ENCODE data around the gene FTO. TPM values are rescaled to one million over a fixed set of nuclear protein-coding genes. Genes with fewer than 3 reads are reported as not detected.

The FTO gene
- total RNA-seq, 1 experiment from 2014 or later = 57.4 TPM

DNA sequence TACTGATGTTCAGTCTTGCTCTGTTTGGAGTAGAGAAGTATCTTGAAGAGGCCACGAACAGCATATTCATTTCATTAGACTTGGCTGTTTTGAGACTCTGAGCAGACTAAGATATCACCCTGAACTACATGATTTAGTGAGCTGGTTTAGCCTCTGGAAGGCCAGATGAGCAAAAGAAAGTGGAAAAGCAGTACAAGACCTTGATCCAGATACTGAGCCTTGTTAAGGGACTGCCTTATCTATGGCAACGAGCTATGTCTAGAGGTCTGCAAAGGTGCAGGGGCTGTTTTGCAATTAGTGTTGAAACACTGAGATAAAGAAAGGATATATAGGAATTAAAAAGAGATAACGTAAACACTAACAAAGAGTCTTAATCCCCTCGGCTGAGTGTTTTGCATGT lies 351.2 kb downstream of the FTO start:
- ATAC-seq (no peak), DNase-seq (ENCODE audit: low spot score) (no peak)
- Mint-ChIP-seq H3K27me3 (ENCODE audit: low read depth) (no peaks in the 10 kb centered on the region; the same call in 1 of the 2 replicates), H3K4me3 (no peak overlapping the region), H3K27ac (no peak overlapping the region), H3K4me1 (peaks cover 15% of the 10 kb centered on the region), H3K9me3 (no peaks in the 10 kb centered on the region), H3K36me3 (no peaks in the 10 kb centered on the region)
- ChIA-PET POLR2A (no interaction called here), CTCF (no interaction called here)
- TF ChIP-seq OVOL2 (CRISPR knock-in tag; IDR thresholded peaks at IDR 0.05; ENCODE audit: borderline replicate concordance) (no peak), NFATC4 (CRISPR knock-in tag; IDR thresholded peaks at IDR 0.05) (no peak), JUN (CRISPR knock-in tag; IDR thresholded peaks at IDR 0.05) (no peak), TEAD4 (CRISPR knock-in tag; IDR thresholded peaks at IDR 0.05) (no peak), GRHL2 (CRISPR knock-in tag; IDR thresholded peaks at IDR 0.05; ENCODE audit: insufficient replicate concordance, severe bottlenecking) (no peak), ZBTB21 (CRISPR knock-in tag; IDR thresholded peaks at IDR 0.05; ENCODE audit: borderline replicate concordance) (no peak), E2F4 (CRISPR knock-in tag; IDR thresholded peaks at IDR 0.05; ENCODE audit: borderline replicate concordance, low read depth) (no peak), ZNF138 (CRISPR knock-in tag; conservative IDR thresholded peaks at IDR 0.05) (no peak), SMAD3 (CRISPR knock-in tag; IDR thresholded peaks at IDR 0.05; ENCODE audit: borderline replicate concordance) (no peak), CREB1 (CRISPR knock-in tag; IDR thresholded peaks at IDR 0.05) (no peak)
- TF ChIP-seq, protein P1, sequence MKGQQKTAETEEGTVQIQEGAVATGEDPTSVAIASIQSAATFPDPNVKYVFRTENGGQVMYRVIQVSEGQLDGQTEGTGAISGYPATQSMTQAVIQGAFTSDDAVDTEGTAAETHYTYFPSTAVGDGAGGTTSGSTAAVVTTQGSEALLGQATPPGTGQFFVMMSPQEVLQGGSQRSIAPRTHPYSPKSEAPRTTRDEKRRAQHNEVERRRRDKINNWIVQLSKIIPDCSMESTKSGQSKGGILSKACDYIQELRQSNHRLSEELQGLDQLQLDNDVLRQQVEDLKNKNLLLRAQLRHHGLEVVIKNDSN (CRISPR knock-in tag; IDR thresholded peaks at IDR 0.05) = no peak
- TF ChIP-seq, protein P2, sequence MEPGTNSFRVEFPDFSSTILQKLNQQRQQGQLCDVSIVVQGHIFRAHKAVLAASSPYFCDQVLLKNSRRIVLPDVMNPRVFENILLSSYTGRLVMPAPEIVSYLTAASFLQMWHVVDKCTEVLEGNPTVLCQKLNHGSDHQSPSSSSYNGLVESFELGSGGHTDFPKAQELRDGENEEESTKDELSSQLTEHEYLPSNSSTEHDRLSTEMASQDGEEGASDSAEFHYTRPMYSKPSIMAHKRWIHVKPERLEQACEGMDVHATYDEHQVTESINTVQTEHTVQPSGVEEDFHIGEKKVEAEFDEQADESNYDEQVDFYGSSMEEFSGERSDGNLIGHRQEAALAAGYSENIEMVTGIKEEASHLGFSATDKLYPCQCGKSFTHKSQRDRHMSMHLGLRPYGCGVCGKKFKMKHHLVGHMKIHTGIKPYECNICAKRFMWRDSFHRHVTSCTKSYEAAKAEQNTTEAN (CRISPR knock-in tag; IDR thresholded peaks at IDR 0.05) = no peak
- TF ChIP-seq, protein P3, sequence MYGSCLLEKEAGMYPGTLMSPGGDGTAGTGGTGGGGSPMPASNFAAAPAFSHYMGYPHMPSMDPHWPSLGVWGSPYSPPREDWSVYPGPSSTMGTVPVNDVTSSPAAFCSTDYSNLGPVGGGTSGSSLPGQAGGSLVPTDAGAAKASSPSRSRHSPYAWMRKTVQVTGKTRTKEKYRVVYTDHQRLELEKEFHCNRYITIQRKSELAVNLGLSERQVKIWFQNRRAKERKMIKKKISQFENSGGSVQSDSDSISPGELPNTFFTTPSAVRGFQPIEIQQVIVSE (CRISPR knock-in tag; IDR thresholded peaks at IDR 0.05; ENCODE audit: borderline replicate concordance) = no peak
- TF ChIP-seq, protein P4, sequence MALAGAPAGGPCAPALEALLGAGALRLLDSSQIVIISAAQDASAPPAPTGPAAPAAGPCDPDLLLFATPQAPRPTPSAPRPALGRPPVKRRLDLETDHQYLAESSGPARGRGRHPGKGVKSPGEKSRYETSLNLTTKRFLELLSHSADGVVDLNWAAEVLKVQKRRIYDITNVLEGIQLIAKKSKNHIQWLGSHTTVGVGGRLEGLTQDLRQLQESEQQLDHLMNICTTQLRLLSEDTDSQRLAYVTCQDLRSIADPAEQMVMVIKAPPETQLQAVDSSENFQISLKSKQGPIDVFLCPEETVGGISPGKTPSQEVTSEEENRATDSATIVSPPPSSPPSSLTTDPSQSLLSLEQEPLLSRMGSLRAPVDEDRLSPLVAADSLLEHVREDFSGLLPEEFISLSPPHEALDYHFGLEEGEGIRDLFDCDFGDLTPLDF (CRISPR knock-in tag; IDR thresholded peaks at IDR 0.05) = no peak
- TF ChIP-seq, protein P5, sequence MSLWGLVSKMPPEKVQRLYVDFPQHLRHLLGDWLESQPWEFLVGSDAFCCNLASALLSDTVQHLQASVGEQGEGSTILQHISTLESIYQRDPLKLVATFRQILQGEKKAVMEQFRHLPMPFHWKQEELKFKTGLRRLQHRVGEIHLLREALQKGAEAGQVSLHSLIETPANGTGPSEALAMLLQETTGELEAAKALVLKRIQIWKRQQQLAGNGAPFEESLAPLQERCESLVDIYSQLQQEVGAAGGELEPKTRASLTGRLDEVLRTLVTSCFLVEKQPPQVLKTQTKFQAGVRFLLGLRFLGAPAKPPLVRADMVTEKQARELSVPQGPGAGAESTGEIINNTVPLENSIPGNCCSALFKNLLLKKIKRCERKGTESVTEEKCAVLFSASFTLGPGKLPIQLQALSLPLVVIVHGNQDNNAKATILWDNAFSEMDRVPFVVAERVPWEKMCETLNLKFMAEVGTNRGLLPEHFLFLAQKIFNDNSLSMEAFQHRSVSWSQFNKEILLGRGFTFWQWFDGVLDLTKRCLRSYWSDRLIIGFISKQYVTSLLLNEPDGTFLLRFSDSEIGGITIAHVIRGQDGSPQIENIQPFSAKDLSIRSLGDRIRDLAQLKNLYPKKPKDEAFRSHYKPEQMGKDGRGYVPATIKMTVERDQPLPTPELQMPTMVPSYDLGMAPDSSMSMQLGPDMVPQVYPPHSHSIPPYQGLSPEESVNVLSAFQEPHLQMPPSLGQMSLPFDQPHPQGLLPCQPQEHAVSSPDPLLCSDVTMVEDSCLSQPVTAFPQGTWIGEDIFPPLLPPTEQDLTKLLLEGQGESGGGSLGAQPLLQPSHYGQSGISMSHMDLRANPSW (CRISPR knock-in tag; conservative IDR thresholded peaks at IDR 0.05; ENCODE audit: low read depth) = no peak

- no peak for ATAC-seq
- TF ChIP-seq, protein P6, sequence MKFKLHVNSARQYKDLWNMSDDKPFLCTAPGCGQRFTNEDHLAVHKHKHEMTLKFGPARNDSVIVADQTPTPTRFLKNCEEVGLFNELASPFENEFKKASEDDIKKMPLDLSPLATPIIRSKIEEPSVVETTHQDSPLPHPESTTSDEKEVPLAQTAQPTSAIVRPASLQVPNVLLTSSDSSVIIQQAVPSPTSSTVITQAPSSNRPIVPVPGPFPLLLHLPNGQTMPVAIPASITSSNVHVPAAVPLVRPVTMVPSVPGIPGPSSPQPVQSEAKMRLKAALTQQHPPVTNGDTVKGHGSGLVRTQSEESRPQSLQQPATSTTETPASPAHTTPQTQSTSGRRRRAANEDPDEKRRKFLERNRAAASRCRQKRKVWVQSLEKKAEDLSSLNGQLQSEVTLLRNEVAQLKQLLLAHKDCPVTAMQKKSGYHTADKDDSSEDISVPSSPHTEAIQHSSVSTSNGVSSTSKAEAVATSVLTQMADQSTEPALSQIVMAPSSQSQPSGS (CRISPR knock-in tag; IDR thresholded peaks at IDR 0.05; ENCODE audit: borderline replicate concordance, low read depth) = no peak
- TF ChIP-seq AFF4 (CRISPR knock-in tag; IDR thresholded peaks at IDR 0.05; ENCODE audit: borderline replicate concordance) = no peak
- no peak for TF ChIP-seq KAT7 (CRISPR knock-in tag; IDR thresholded peaks at IDR 0.05; ENCODE audit: borderline replicate concordance)
- no peak for TF ChIP-seq OVOL2 (CRISPR knock-in tag; IDR thresholded peaks at IDR 0.05; ENCODE audit: borderline replicate concordance)
- no peak for TF ChIP-seq NR2C2 (CRISPR knock-in tag; IDR thresholded peaks at IDR 0.05)
- TF ChIP-seq SP1 (CRISPR knock-in tag; conservative IDR thresholded peaks at IDR 0.05) = no peak
- TF ChIP-seq GRHL2 (CRISPR knock-in tag; IDR thresholded peaks at IDR 0.05; ENCODE audit: insufficient replicate concordance, severe bottlenecking) = no peak
- no peak for TF ChIP-seq ZNF423 (CRISPR knock-in tag; IDR thresholded peaks at IDR 0.05)
- TF ChIP-seq, protein P1 (CRISPR knock-in tag; IDR thresholded peaks at IDR 0.05) = no peak
These were observed 351.9 kb downstream of the FTO start for GRCh38 chr16:54055864-54056263.

More at GRCh38 chr16:54055864-54056263, 351.9 kb downstream of the FTO start:
- no peaks in the 10 kb centered on the region for H3K9me3 Mint-ChIP-seq
- DNase-seq (ENCODE audit: low spot score) = no peak
- POLR2A ChIA-PET = no interaction called here
- H3K27me3 Mint-ChIP-seq (ENCODE audit: low read depth) = no peaks in the 10 kb centered on the region; the same call in 1 of the 2 replicates
- peaks cover 15% of the 10 kb centered on the region for H3K4me1 Mint-ChIP-seq
- H3K36me3 Mint-ChIP-seq = no peaks in the 10 kb centered on the region
- CTCF ChIA-PET = no interaction called here
- no peak overlapping the region for H3K4me3 Mint-ChIP-seq
- no peak overlapping the region for H3K27ac Mint-ChIP-seq
